Neural cell (in vitro differentiated cells): ENCODE measurements around the gene MAN1B1.

ENCODE experiments used
- EP300 ChIP-seq: fragments of 450-650 bp; conservative IDR thresholded peaks from 2 replicates; pipeline ENCODE4 v1.6.1; 2014; ENCODE audit warnings: antibody characterized with exemption, mild to moderate bottlenecking, moderate library complexity; ENCODE audit not compliant: poor library complexity, severe bottlenecking
- EZH2 ChIP-seq: fragments of 200-600, 300-800 bp; shearing (Covaris generic), sonication (generic); IDR thresholded peaks from 2 replicates; pipeline ENCODE4 v1.6.1; 2014; ENCODE audit warnings: antibody characterized with exemption, low read length, borderline replicate concordance, mild to moderate bottlenecking; ENCODE audit not compliant: insufficient read depth, poor library complexity, severe bottlenecking
- POLR2AphosphoS5 ChIP-seq: IDR thresholded peaks from 2 replicates; pipeline ENCODE4 v1.6.1; 2012
- RAD21 ChIP-seq: fragments of 450-650 bp; conservative IDR thresholded peaks from 2 replicates; pipeline ENCODE4 v1.6.1; 2014; ENCODE audit warnings: antibody characterized with exemption, mild to moderate bottlenecking, moderate library complexity
- TAF1 ChIP-seq: IDR thresholded peaks from 2 replicates; pipeline ENCODE4 v1.6.1; 2012; ENCODE audit warnings: low read depth
- TF ChIP-seq, protein P1 (sequence below): fragments of 450-650 bp; IDR thresholded peaks from 2 replicates; pipeline ENCODE4 v1.5.1; 2014; ENCODE audit warnings: antibody characterized with exemption, mild to moderate bottlenecking, moderate library complexity; ENCODE audit not compliant: poor library complexity, severe bottlenecking

DNA sequence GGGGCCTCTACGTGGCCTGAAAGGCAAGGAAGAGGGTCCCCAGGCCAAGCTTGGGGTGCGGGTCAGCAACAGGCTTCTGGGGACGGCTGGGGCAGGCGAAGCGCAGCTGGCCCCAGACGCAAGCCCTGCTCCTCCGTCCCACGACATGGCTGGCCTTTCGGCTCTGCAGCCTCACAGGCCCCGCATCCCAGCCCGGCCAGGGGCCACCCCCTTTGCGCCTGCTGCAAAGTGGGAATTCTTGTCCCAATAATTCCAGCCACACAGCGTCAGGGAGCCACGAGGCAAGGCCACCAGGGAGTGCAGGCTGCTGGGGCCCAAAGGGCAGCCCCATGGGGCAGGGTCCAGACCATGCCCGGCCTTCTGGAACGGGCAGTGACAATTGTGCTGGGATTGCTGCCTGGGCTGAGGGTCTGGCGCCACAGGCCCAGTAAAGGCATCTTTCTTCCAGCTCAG is 31.8 kb upstream of the MAN1B1 start:
- TF ChIP-seq POLR2AphosphoS5 (no peak), EP300 (no peak), TAF1 (no peak), RAD21 (no peak), EZH2 (no peak)
- TF ChIP-seq, protein P1, sequence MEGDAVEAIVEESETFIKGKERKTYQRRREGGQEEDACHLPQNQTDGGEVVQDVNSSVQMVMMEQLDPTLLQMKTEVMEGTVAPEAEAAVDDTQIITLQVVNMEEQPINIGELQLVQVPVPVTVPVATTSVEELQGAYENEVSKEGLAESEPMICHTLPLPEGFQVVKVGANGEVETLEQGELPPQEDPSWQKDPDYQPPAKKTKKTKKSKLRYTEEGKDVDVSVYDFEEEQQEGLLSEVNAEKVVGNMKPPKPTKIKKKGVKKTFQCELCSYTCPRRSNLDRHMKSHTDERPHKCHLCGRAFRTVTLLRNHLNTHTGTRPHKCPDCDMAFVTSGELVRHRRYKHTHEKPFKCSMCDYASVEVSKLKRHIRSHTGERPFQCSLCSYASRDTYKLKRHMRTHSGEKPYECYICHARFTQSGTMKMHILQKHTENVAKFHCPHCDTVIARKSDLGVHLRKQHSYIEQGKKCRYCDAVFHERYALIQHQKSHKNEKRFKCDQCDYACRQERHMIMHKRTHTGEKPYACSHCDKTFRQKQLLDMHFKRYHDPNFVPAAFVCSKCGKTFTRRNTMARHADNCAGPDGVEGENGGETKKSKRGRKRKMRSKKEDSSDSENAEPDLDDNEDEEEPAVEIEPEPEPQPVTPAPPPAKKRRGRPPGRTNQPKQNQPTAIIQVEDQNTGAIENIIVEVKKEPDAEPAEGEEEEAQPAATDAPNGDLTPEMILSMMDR: no peak
